Heart left ventricle (tissue), 13 donors: ENCODE data around the gene RBM38.

ENCODE experiments used
- CTCF ChIP-seq, 12 donors: fragments of 200-600 bp; sonication (generic) in 4 of 12; IDR thresholded peaks; one replicate each; pipeline versions ENCODE4 v1.5.0 to v1.8.0; 2018 to 2022; ENCODE audit warnings: antibody characterized with exemption in 12 of 12, mild to moderate bottlenecking in 5 of 12
- POLR2A ChIP-seq, 2 donors: fragments of 450-650 bp; IDR thresholded peaks; one replicate each; pipeline ENCODE4 v1.6.1; 2017; ENCODE audit warnings: antibody characterized with exemption in 2 of 2, mild to moderate bottlenecking in 2 of 2, moderate library complexity in 2 of 2
- donor health status: ischemic (EF 13 %, LVEDD 7.1; RV severe dilation, severe dysfunction).
- donor health status: DM: no; HTN: yes; CAD: no.
- donor health status: DM: no; HTN: no; CAD: no.
- donor health status: ischemic (EF 25% LVEDD 6.9; RV normal size, moderate dysfunction).
- donor health status: ischemic (EF 25% LVEDD 5.7; RV mildly dilated, moderate dysfunction).
- donor health status: ischemic (EF 35%, LVEDD 5.7; RV mildly dilated, moderate dysfunction).
- donor health status: nonischemic (EF 11% LVEDD 7.7; RV severe dilation, severe dysfunction).
- donor health status: DM: yes; HTN: yes; CAD: no.
- donor health status: PGD.
- donor health status: ischemic (EF 29% LVEDD 5.4; RV normal size, mild dysfunction).
- donor health status: nonischemic (EF 23%, LVEDD 6.1; RV moderate dilation, normal function).

- TF ChIP-seq CTCF (IDR thresholded peaks at IDR 0.05) (no peak), POLR2A (IDR thresholded peaks at IDR 0.05) (no peak)
These were observed 51.7 kb downstream of the RBM38 start for GRCh38 chr20:57442888-57443239.
